NT2/D1 (cell line): ENCODE data around the gene KANSL3.

Experiments
- YY1 ChIP-seq: IDR thresholded peaks from 2 replicates; pipeline ENCODE4 v1.6.1; 2011; ENCODE audit not compliant: insufficient read length, insufficient read depth
- ZNF274 ChIP-seq: IDR thresholded peaks from 2 replicates; pipeline ENCODE4 v1.6.1; 2011; ENCODE audit warnings: mild to moderate bottlenecking, low read depth, low read length

DNA sequence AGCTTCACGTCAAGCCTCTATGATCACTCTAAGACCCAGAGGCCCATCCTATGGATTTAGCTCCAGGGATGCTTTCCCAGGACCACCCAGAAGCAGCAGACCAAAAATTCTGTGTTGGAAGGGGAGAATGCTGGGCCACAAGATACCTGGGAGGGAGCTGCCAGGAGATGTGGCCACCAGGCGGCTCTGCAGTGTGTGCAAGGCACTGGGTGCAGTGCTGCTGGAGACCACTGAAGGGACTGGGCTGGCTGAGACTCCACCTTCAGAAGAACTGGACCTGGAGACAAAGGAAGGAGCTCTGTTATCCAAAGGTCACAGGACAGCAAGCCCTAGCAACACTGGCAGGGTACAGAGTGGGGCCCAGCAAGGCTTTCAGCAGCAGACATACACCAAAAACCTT lies 34.0 kb downstream of the KANSL3 start:
- no peak for TF ChIP-seq YY1
- no peak for TF ChIP-seq ZNF274
